Measurements from ENCODE around the gene FARS2.

FARS2 gene

DNA sequence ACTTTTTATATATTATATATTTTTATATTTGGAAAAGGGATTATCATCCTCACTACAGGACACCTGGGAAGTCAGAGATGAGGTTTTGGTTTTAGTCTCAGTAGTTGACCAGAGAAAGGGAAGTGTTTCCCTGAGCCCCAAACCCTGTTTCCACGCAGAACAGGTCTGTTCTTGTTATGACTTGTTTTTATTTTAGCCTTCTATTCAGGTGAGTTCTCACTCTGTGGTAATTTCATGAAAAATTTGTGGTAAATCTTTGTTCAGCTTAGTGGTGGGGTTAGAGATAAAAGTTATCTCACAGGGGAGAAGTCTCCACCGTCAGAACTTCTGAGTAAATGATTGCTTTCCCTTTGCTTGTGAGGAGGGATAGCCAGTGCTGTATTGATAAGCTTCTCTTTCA, 224.9 kb downstream of the FARS2 start:
- no peak for DNase-seq (ENCODE audit: extremely low read depth, low read depth)
- no peak overlapping the region for H3K4me3 ChIP-seq (replicated peaks; ENCODE audit: low read depth, low read length)
- TF ChIP-seq, protein P1, sequence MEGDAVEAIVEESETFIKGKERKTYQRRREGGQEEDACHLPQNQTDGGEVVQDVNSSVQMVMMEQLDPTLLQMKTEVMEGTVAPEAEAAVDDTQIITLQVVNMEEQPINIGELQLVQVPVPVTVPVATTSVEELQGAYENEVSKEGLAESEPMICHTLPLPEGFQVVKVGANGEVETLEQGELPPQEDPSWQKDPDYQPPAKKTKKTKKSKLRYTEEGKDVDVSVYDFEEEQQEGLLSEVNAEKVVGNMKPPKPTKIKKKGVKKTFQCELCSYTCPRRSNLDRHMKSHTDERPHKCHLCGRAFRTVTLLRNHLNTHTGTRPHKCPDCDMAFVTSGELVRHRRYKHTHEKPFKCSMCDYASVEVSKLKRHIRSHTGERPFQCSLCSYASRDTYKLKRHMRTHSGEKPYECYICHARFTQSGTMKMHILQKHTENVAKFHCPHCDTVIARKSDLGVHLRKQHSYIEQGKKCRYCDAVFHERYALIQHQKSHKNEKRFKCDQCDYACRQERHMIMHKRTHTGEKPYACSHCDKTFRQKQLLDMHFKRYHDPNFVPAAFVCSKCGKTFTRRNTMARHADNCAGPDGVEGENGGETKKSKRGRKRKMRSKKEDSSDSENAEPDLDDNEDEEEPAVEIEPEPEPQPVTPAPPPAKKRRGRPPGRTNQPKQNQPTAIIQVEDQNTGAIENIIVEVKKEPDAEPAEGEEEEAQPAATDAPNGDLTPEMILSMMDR (IDR thresholded peaks at IDR 0.05; ENCODE audit: low read depth, low read length, missing control alignments) = no peak

GRCh38 chr6:5490501-5491069, 229.3 kb downstream of the FARS2 start:
- TF ChIP-seq, protein P1 (IDR thresholded peaks at IDR 0.05; ENCODE audit: low read depth, low read length, missing control alignments) = no peak
- no peak for DNase-seq (ENCODE audit: extremely low read depth, low read depth)
- H3K4me3 ChIP-seq (replicated peaks; ENCODE audit: low read depth, low read length) = no peak overlapping the region

DNA sequence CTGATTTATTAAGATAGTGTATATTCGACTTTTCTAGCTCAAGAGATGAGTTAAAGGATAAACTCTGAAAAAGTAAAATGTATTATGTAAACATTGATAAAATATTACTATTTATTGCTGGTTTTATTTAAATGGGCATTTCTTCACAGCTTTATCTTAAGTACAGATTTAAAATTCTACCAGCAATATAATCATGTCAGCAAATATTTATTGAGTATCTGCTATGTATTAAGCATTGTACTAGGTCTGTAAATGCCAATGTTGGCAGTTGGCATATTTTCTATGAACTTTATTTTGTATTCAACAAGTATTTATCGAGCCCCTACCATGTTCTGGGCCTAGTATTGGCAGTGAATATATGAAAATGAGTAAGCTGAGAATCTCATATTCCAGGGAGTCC, 231.0 kb downstream of the FARS2 start:
- DNase-seq (ENCODE audit: extremely low read depth, low read depth) = no peak
- TF ChIP-seq, protein P1 (IDR thresholded peaks at IDR 0.05; ENCODE audit: low read depth, low read length, missing control alignments) = no peak
- H3K4me3 ChIP-seq (replicated peaks; ENCODE audit: low read depth, low read length) = no peak overlapping the region

DNA sequence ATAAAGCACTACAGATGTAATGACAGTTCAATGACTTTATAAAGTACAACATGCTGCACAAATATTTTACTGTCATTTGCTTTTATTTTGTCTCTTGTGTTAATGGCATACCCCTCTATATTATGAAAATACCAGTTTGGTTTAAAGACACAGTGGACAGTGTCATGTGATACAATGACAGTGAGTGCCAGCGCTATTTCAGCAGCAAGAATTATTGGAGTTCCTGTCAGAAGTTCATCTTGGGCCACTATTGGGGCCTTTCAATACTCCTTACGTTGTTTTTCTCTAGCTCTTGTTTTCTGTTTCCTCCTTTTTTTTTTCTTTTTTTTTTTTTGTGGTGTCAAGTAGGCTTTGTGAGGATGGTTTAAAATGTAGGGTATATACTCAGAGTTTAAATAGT, 232.5 kb downstream of the FARS2 start:
- DNase-seq (ENCODE audit: extremely low read depth, low read depth) = no peak
- no peak overlapping the region for H3K4me3 ChIP-seq (replicated peaks; ENCODE audit: low read depth, low read length)
- TF ChIP-seq, protein P1 (IDR thresholded peaks at IDR 0.05; ENCODE audit: low read depth, low read length, missing control alignments) = no peak

GRCh38 chr6:5497896-5498578, 236.7 kb downstream of the FARS2 start:
- peak overlapping the region; percentile 25 for H3K4me3 ChIP-seq (replicated peaks; ENCODE audit: low read depth, low read length)
- TF ChIP-seq, protein P1 (IDR thresholded peaks at IDR 0.05; ENCODE audit: low read depth, low read length, missing control alignments) = no peak
- DNase-seq (ENCODE audit: extremely low read depth, low read depth) = no peak

DNA sequence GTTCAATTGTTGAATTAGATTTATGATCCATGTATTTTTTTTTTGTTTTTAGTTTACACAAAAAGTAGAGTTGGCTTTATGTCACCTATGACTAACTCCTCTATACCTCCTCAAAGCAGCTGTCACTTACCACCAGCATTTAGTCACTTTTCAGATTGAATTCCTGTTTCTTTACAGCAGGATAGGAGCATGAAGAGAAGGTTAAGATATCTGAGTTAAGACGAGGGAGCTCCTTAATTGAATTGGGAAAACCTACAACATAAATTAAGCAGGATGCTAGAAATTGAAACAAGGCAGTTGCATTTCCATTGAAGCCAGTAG, 237.2 kb downstream of the FARS2 start:
- H3K4me3 ChIP-seq (replicated peaks; ENCODE audit: low read depth, low read length) = peak overlapping the region; percentile 25
- TF ChIP-seq, protein P1 (IDR thresholded peaks at IDR 0.05; ENCODE audit: low read depth, low read length, missing control alignments) = no peak
- DNase-seq (ENCODE audit: extremely low read depth, low read depth) = no peak
